GM12875 (cell line): ENCODE results near the gene C5orf24.
"Not testable (repeated sequence)": the region's sequence is repeated elsewhere in the genome, so short reads cannot be mapped to it uniquely, and the experiment has no call there.

Source experiments
- H3K4me3 ChIP-seq: one replicate; pipeline ENCODE4 v1.5.1; 2011; ENCODE audit warnings: low read depth, low read length, control low read depth
- TF ChIP-seq, protein P1 (sequence below): IDR thresholded peaks from 2 replicates; pipeline ENCODE4 v1.5.1; 2011; ENCODE audit warnings: low read depth, mild to moderate bottlenecking, control low read depth, inconsistent platforms, low read length, moderate library complexity, borderline replicate concordance; ENCODE audit not compliant: insufficient read depth

The C5orf24 gene

GRCh38 chr5:134878403-134878802, 32.6 kb downstream of the C5orf24 start:
- TF ChIP-seq, protein P1, sequence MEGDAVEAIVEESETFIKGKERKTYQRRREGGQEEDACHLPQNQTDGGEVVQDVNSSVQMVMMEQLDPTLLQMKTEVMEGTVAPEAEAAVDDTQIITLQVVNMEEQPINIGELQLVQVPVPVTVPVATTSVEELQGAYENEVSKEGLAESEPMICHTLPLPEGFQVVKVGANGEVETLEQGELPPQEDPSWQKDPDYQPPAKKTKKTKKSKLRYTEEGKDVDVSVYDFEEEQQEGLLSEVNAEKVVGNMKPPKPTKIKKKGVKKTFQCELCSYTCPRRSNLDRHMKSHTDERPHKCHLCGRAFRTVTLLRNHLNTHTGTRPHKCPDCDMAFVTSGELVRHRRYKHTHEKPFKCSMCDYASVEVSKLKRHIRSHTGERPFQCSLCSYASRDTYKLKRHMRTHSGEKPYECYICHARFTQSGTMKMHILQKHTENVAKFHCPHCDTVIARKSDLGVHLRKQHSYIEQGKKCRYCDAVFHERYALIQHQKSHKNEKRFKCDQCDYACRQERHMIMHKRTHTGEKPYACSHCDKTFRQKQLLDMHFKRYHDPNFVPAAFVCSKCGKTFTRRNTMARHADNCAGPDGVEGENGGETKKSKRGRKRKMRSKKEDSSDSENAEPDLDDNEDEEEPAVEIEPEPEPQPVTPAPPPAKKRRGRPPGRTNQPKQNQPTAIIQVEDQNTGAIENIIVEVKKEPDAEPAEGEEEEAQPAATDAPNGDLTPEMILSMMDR = no peak
- no peak overlapping the region for H3K4me3 ChIP-seq

DNA sequence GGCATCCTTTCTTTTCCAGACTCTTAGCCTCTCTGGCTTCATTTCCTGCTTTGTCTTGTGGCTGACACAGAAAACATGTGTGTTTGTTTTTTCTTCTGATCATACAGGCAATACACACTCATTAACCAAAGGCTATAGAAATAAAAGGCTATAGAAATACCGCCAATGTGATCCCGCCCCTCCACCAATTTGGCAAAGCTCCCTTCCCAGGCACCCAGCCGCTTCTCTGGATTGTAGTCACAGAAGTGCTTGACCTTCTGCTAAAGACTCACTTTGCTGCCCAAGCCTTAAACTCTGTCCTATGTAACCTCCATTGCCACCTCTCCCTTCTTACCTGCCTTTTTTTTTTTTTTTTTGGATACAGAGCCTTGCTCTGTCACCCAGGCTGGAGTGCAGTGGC, 33.7 kb downstream of the C5orf24 start:
- TF ChIP-seq, protein P1 = no peak
- H3K4me3 ChIP-seq = no peak overlapping the region

DNA sequence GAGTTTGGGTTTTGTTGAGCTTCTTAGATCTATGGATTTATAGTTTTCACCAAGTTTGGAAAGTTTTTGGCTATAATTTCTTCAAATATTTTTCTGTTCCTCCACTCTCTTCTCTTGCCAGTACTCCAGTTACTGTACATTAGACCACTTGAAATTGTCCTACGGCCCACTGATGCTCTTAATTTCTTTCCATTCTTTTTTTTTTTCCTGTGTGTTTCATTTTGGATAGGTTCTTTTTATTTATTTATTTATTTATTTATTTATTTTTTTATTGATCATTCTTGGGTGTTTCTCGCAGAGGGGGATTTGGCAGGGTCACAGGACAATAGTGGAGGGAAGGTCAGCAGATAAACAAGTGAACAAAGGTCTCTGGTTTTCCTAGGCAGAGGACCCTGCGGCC, 35.2 kb downstream of the C5orf24 start:
- not testable (repeated sequence) for H3K4me3 ChIP-seq

DNA sequence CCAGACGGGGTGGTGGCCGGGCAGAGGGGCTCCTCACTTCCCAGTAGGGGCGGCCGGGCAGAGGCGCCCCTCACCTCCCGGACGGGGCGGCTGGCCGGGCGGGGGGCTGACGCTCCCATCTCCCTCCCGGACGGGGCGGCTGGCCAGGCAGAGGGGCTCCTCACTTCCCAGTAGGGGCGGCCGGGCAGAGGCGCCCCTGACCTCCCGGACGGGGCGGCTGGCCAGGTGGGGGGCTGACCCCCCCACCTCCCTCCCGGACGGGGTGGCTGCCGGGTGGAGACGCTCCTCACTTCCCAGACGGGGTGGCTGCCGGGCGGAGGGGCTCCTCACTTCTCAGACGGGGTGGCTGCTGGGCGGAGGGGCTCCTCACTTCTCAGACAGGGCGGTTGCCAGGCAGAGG, 35.9 kb downstream of the C5orf24 start:
- not testable (repeated sequence) for H3K4me3 ChIP-seq

DNA sequence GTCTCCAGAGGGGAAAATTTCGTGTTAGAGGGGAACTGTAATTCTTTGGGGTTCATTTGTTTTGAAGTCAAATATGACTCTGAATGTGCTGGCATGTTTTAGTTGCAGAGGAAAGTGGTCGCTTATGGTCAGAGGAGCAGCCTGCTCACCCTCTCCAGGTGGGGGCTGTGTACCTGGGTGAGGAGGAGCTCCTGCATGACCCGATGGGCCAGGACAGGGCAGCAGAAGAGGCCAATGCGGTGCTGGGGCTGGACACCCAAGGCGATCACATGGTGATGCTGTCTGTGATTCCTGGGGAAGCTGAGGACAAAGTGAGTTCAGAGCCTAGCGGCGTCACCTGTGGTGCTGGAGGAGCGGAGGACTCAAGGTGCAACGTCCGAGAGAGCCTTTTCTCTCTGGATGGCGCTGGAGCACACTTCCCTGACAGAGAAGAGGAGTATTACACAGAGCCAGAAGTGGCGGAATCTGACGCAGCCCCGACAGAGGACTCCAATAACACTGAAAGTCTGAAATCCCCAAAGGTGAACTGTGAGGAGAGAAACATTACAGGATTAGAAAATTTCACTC, 41.9 kb downstream of the C5orf24 start:
- TF ChIP-seq, protein P1 = no peak
- H3K4me3 ChIP-seq = no peak overlapping the region

DNA sequence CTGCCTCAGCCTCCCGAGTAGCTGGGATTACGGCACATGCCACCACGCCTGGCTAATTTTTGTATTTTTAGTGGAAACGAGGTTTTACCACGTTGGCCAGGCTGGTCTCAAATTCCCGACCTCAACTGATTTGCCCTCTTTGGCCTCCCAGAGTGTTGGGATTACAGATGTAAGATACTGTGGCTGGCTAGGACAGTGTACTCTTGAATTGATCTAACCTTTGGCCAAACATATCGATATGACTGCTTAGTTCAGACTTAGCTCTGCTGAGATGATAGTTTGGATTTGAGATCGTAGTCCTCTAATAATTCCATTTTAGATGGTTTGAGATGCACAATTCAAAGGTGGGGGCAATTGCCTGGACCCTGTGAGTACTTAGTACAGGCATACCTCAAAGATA, 43.6 kb downstream of the C5orf24 start:
- TF ChIP-seq, protein P1 = no peak
- no peak overlapping the region for H3K4me3 ChIP-seq

DNA sequence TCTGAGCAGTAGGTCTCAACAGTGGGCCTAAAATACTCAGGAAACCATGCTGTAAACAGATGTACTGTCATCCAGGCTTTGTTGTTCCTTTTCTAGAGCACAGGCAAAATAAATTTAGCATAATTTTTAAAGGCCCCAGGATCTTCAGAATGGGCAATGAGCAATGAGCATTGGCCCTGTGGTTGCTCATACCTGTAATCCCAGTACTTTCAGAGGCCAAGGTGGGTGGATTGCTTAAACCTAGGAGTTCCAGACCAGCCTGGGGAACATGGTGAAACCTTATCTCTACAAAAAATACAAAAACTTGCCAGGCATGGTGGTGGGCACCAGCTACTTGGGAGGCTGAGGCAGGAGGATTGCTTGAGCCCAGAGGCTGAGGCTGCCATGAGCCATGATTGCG, 45.7 kb downstream of the C5orf24 start:
- TF ChIP-seq, protein P1 = no peak
- H3K4me3 ChIP-seq = no peak overlapping the region

DNA sequence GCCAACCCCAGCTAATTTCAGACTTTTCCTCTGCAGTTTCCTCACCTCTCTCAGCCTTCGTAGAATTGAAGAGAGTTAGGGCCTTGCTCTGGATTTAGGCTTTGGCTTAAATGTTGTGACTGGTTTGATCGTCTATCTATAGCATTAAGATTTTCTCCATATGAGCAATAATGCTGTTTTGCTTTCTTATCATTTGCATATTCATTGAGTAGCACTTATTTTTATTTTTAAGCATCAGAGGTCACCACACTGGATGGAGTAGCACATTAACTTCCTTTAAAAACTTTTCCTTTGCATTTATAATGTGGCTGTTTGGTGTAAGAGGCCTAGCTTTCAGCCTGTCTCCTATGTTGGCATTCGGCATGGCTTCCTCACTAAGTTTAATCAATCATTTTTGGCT, 46.5 kb downstream of the C5orf24 start:
- no peak overlapping the region for H3K4me3 ChIP-seq
- TF ChIP-seq, protein P1 = no peak
